Mesenchymal stem cell (in vitro differentiated cells and primary cell): ENCODE data around the gene OR51I1.

Experiments
- DNase-seq: peaks from one replicate; pipeline ENCODE4 v3.0.0-alpha.2; 2013
- H2AFZ ChIP-seq: one replicate; pipeline ENCODE4 v1.6.1; 2013; ENCODE audit warnings: low read depth, mild to moderate bottlenecking, control low read depth, inconsistent platforms, low read length, moderate library complexity
- H2AK5ac ChIP-seq: 2 replicates; pipeline ENCODE4 v1.6.1; 2013; ENCODE audit warnings: low read length, moderate library complexity, mild to moderate bottlenecking, inconsistent platforms; ENCODE audit not compliant: severe bottlenecking
- H2BK120ac ChIP-seq: one replicate; pipeline ENCODE4 v1.6.1; 2013; ENCODE audit warnings: low read depth, mild to moderate bottlenecking, inconsistent platforms, low read length, moderate library complexity
- H2BK12ac ChIP-seq, 2 experiments: one replicate each; pipeline ENCODE4 v1.6.1; 2013; ENCODE audit warnings: inconsistent platforms in 2 of 2, low read length in 2 of 2, mild to moderate bottlenecking in 2 of 2, moderate library complexity in 2 of 2, control low read depth in 1 of 2
- H2BK15ac ChIP-seq: one replicate; pipeline ENCODE4 v1.6.1; 2013; ENCODE audit warnings: mild to moderate bottlenecking, low read depth, inconsistent platforms; ENCODE audit not compliant: poor library complexity, severe bottlenecking
- H2BK5ac ChIP-seq: 2 replicates; pipeline ENCODE4 v1.6.1; 2013; ENCODE audit warnings: low read depth, mild to moderate bottlenecking, low read length, control low read depth, inconsistent platforms; ENCODE audit not compliant: poor library complexity, severe bottlenecking
- H3K14ac ChIP-seq, 2 experiments: one replicate each; pipeline ENCODE4 v1.6.1; 2013; ENCODE audit warnings: inconsistent platforms in 2 of 2, low read length in 2 of 2, control low read depth in 1 of 2, mild to moderate bottlenecking in 1 of 2, moderate library complexity in 1 of 2
- H3K18ac ChIP-seq, 2 experiments: one replicate each; pipeline ENCODE4 v1.6.1; 2013; ENCODE audit warnings: inconsistent platforms in 2 of 2, low read length in 2 of 2, control low read depth in 1 of 2, low read depth in 1 of 2, mild to moderate bottlenecking in 1 of 2
- H3K23ac ChIP-seq, 2 experiments: one replicate each; pipeline ENCODE4 v1.6.1; 2013; ENCODE audit warnings: inconsistent platforms in 2 of 2, low read length in 2 of 2, mild to moderate bottlenecking in 2 of 2, moderate library complexity in 2 of 2, control low read depth in 1 of 2
- H3K27ac ChIP-seq: 2 replicates; pipeline ENCODE4 v1.5.1; 2013; ENCODE audit warnings: mild to moderate bottlenecking, moderate library complexity, low read length, control low read depth, inconsistent platforms; ENCODE audit not compliant: poor library complexity, severe bottlenecking
- H3K27me3 ChIP-seq, 2 experiments: 2 replicates each; pipeline versions ENCODE4 v1.6.1 to v1.7.0; 2013; ENCODE audit warnings: low read length in 2 of 2, mild to moderate bottlenecking in 2 of 2, moderate library complexity in 2 of 2, control low read depth in 1 of 2, inconsistent platforms in 1 of 2; ENCODE audit not compliant: control insufficient read depth in 1 of 2, insufficient read depth in 1 of 2
- H3K36me3 ChIP-seq, 2 experiments: 2 replicates each; pipeline versions ENCODE4 v1.6.1 to v1.7.0; 2013; ENCODE audit warnings: low read length in 2 of 2, control low read depth in 1 of 2, inconsistent platforms in 1 of 2, low read depth in 1 of 2, mild to moderate bottlenecking in 1 of 2; ENCODE audit not compliant: insufficient read depth in 2 of 2, control insufficient read depth in 1 of 2
- H3K4ac ChIP-seq, 2 experiments: one replicate each; pipeline ENCODE4 v1.6.1; 2013; ENCODE audit warnings: inconsistent platforms in 2 of 2, low read length in 2 of 2, mild to moderate bottlenecking in 2 of 2, moderate library complexity in 2 of 2, control low read depth in 1 of 2, low read depth in 1 of 2
- H3K4me1 ChIP-seq: 2 replicates; pipeline ENCODE4 v1.6.1; 2013; ENCODE audit warnings: low read depth, low read length, control low read depth; ENCODE audit not compliant: control insufficient read depth, insufficient read depth
- H3K4me2 ChIP-seq: 2 replicates; pipeline ENCODE4 v1.6.1; 2013; ENCODE audit warnings: low read length, mild to moderate bottlenecking, inconsistent platforms; ENCODE audit not compliant: poor library complexity, severe bottlenecking
- H3K4me3 ChIP-seq, 2 experiments: 2 replicates each; pipeline versions ENCODE4 v1.5.1 to v1.7.0; 2013; ENCODE audit warnings: low read length in 2 of 2, mild to moderate bottlenecking in 2 of 2, control low read depth in 1 of 2, low read depth in 1 of 2; ENCODE audit not compliant: insufficient read depth in 1 of 2
- H3K79me1 ChIP-seq: replicated peaks from 2 replicates; pipeline ENCODE4 v1.6.1; 2013; ENCODE audit warnings: mild to moderate bottlenecking, control low read depth, low read length, inconsistent platforms; ENCODE audit not compliant: poor library complexity, severe bottlenecking
- H3K9ac ChIP-seq: 2 replicates; pipeline ENCODE4 v1.7.0; 2013; ENCODE audit warnings: mild to moderate bottlenecking, low read length, moderate library complexity
- H3K9me3 ChIP-seq: 2 replicates; pipeline ENCODE4 v1.7.0; 2013; ENCODE audit warnings: mild to moderate bottlenecking, low read length; ENCODE audit not compliant: control insufficient read depth
- H4K8ac ChIP-seq: one replicate; pipeline ENCODE4 v1.6.1; 2013; ENCODE audit warnings: inconsistent platforms, mild to moderate bottlenecking, low read length, moderate library complexity
- H4K91ac ChIP-seq: one replicate; pipeline ENCODE4 v1.6.1; 2013; ENCODE audit warnings: mild to moderate bottlenecking, low read length, inconsistent platforms

OR51I1 gene

DNA sequence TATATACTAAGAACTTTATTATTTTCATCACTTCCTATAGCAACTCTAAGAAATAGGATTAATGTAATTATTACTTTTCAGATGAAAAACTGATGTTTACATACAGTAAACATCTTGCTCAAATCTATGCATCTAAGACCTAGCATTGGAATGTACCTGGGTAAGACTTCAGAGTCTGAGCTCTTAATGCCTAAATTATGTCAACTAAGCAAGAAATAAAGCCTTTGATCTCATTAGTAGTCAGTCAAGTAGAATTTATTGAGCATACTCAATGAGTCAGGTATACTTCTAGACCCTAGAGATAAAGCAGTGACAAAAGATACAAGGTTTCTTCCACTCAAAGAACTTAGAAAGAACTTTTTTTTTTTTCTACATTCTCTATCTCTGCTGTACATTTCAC lies 36.1 kb downstream of the OR51I1 start:
- Histone ChIP-seq H3K4me3 (no peak overlapping the region), H3K36me3 (no peaks in the 10 kb centered on the region), H4K8ac (no peak overlapping the region), H3K4ac (no peak overlapping the region), H3K18ac (no peak overlapping the region), H3K14ac (no peak overlapping the region), H2AFZ (no peak overlapping the region), H3K27me3 (no peaks in the 10 kb centered on the region), H3K79me1 (no peaks in the 10 kb centered on the region), H2BK12ac (no peak overlapping the region), H3K4me2 (no peak overlapping the region), H2AK5ac (no peak overlapping the region), H2BK120ac (no peak overlapping the region), H3K4me1 (no peaks in the 10 kb centered on the region), H3K27ac (no peak overlapping the region), H2BK5ac (no peak overlapping the region), H4K91ac (no peak overlapping the region), H3K9ac (no peak overlapping the region), H3K9me3 (no peaks in the 10 kb centered on the region), H3K23ac (no peak overlapping the region), H2BK15ac (no peak overlapping the region)
- DNase-seq = no peak

- DNase-seq = no peak
- Histone ChIP-seq H4K8ac (no peak overlapping the region), H3K4me3 (no peak overlapping the region), H2BK12ac (no peak overlapping the region), H3K14ac (no peak overlapping the region), H3K79me1 (no peaks in the 10 kb centered on the region), H2BK5ac (no peak overlapping the region), H3K27me3 (peaks cover 0 to 3% of the 10 kb centered on the region in 2 experiments), H3K9me3 (no peaks in the 10 kb centered on the region), H2BK120ac (no peak overlapping the region), H3K27ac (peak overlapping the region; percentile 10), H3K36me3 (no peaks in the 10 kb centered on the region), H4K91ac (no peak overlapping the region), H3K4me2 (no peak overlapping the region), H2AK5ac (no peak overlapping the region), H3K23ac (no peak overlapping the region), H2AFZ (no peak overlapping the region), H3K4me1 (no peaks in the 10 kb centered on the region), H3K9ac (no peak overlapping the region), H3K18ac (no peak overlapping the region), H3K4ac (no peak overlapping the region), H2BK15ac (no peak overlapping the region)
Measured at GRCh38 chr11:5398936-5399335, 42.4 kb downstream of the OR51I1 start.

GRCh38 chr11:5394091-5394490 lies 47.2 kb downstream of the OR51I1 start:
- no peak overlapping the region for H4K91ac ChIP-seq
- H3K4me2 ChIP-seq = no peak overlapping the region
- no peak overlapping the region for H3K4ac ChIP-seq
- H3K27me3 ChIP-seq = peaks cover 0 to 3% of the 10 kb centered on the region in 2 experiments
- H3K4me1 ChIP-seq = no peaks in the 10 kb centered on the region
- H2AK5ac ChIP-seq = no peak overlapping the region
- no peak overlapping the region for H4K8ac ChIP-seq
- H2BK120ac ChIP-seq = no peak overlapping the region
- no peak overlapping the region for H3K4me3 ChIP-seq
- DNase-seq = no peak
- H3K79me1 ChIP-seq = no peaks in the 10 kb centered on the region
- H3K23ac ChIP-seq = no peak overlapping the region
- no peak overlapping the region for H2BK12ac ChIP-seq
- H3K9ac ChIP-seq = no peak overlapping the region
- H3K9me3 ChIP-seq = no peaks in the 10 kb centered on the region
- no peak overlapping the region for H3K27ac ChIP-seq
- no peak overlapping the region for H2BK15ac ChIP-seq
- H2AFZ ChIP-seq = no peak overlapping the region
- H3K14ac ChIP-seq = no peak overlapping the region
- no peak overlapping the region for H2BK5ac ChIP-seq
- H3K36me3 ChIP-seq = no peaks in the 10 kb centered on the region
- no peak overlapping the region for H3K18ac ChIP-seq
